ENCODE results near the gene SCRN2. TPM values are rescaled to one million over a fixed set of nuclear protein-coding genes. Genes with fewer than 3 reads are reported as not detected.
A peak's percentile ranks its signal among the peaks of the same experiment; 100 is the strongest.

SCRN2 gene
- total RNA-seq, 3 donors from 2014 or later (not counting 1 experiment from before 2014, with no cell fraction given): 33.7 to 38.0 (median 35.7) TPM

DNA sequence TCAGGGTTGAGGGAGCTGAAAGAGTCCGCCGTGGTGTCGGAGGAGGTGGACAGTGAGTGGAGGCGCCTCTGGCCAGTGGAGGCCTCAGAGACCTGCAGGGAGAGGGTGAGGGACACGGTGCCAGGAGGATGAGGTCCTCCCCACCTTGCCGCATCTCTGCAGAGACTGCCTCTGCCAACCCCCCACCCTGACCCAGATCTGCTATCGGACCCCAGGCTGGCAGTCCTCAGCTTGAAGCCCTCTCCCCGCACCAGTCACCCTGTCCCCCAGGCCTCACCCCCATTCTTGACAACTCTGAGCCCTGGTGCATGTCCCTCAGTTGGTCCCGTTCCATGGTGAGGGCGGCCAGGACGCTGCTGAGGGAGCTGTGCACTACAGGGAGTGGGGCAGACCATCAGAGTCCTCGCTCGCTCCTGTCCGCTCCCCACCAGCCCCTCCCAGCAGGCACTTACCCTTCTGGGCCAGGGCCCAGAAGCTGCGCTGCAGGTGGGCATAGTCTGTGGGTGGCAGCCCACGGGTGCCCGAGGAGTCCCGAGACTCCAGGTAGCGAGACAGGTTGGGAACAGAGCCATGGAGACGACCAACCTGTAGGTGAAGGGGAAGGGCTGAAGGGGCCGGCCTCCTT is 24.9 kb downstream of the SCRN2 start:
- Mint-ChIP-seq H3K9me3 (no peaks in the 10 kb centered on the region), H3K4me3 (no peak overlapping the region), H3K27me3 (ENCODE audit: low read depth in 2 of 2) (no peaks in the 10 kb centered on the region), H3K4me1 (peaks cover 24 to 43% of the 10 kb centered on the region in 2 donors), H3K36me3 (peaks cover 15% of the 10 kb centered on the region), H3K27ac (no peak overlapping the region)
- H3K36me3 ChIP-seq (ENCODE audit: control insufficient read depth, insufficient read depth, low read length): peaks cover 63% of the 10 kb centered on the region
- intact Hi-C loops (cut with micrococcal nuclease): no loop called here
- peaks cover 13% of the 10 kb centered on the region for H3K4me1 ChIP-seq (ENCODE audit: control insufficient read depth, insufficient read depth, low read length)
- ATAC-seq (no peak), DNase-seq (no peak)
- no peaks in the 10 kb centered on the region for H3K27me3 ChIP-seq (ENCODE audit: control insufficient read depth, insufficient read depth, low read length)
- H3K27ac ChIP-seq (ENCODE audit: low read length): no peak overlapping the region
- no peaks in the 10 kb centered on the region for H3K9me3 ChIP-seq (ENCODE audit: control insufficient read depth, insufficient read depth, low read length)
- TF ChIP-seq, protein P1, sequence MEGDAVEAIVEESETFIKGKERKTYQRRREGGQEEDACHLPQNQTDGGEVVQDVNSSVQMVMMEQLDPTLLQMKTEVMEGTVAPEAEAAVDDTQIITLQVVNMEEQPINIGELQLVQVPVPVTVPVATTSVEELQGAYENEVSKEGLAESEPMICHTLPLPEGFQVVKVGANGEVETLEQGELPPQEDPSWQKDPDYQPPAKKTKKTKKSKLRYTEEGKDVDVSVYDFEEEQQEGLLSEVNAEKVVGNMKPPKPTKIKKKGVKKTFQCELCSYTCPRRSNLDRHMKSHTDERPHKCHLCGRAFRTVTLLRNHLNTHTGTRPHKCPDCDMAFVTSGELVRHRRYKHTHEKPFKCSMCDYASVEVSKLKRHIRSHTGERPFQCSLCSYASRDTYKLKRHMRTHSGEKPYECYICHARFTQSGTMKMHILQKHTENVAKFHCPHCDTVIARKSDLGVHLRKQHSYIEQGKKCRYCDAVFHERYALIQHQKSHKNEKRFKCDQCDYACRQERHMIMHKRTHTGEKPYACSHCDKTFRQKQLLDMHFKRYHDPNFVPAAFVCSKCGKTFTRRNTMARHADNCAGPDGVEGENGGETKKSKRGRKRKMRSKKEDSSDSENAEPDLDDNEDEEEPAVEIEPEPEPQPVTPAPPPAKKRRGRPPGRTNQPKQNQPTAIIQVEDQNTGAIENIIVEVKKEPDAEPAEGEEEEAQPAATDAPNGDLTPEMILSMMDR (IDR thresholded peaks at IDR 0.05): no peak
- WGBS (ENCODE audit: insufficient coverage): 99% methylated on average over 21 of the region's 21 CpGs
- no peak overlapping the region for H3K4me3 ChIP-seq (ENCODE audit: low read length)

GRCh38 chr17:47815106-47815918 is 25.8 kb downstream of the SCRN2 start:
- DNase-seq (no peak), ATAC-seq (no peak)
- H3K27me3 Mint-ChIP-seq (ENCODE audit: low read depth in 2 of 2): no peaks in the 10 kb centered on the region
- H3K27ac Mint-ChIP-seq: peak overlapping the region in 1 of 2 donors; percentile 11
- Histone ChIP-seq H3K4me3 (ENCODE audit: low read length) (no peak overlapping the region), H3K36me3 (ENCODE audit: control insufficient read depth, insufficient read depth, low read length) (peaks cover 70% of the 10 kb centered on the region), H3K4me1 (ENCODE audit: control insufficient read depth, insufficient read depth, low read length) (peaks cover 13% of the 10 kb centered on the region), H3K27ac (ENCODE audit: low read length) (no peak overlapping the region), H3K9me3 (ENCODE audit: control insufficient read depth, insufficient read depth, low read length) (no peaks in the 10 kb centered on the region), H3K27me3 (ENCODE audit: control insufficient read depth, insufficient read depth, low read length) (no peaks in the 10 kb centered on the region)
- peaks cover 22 to 43% of the 10 kb centered on the region in 2 donors for H3K4me1 Mint-ChIP-seq
- H3K36me3 Mint-ChIP-seq: peaks cover 16% of the 10 kb centered on the region
- H3K4me3 Mint-ChIP-seq: no peak overlapping the region
- intact Hi-C loops (cut with micrococcal nuclease): no loop called here
- H3K9me3 Mint-ChIP-seq: no peaks in the 10 kb centered on the region
- WGBS (ENCODE audit: insufficient coverage): 97% methylated on average over 20 of the region's 21 CpGs
- TF ChIP-seq, protein P1 (IDR thresholded peaks at IDR 0.05): no peak

DNA sequence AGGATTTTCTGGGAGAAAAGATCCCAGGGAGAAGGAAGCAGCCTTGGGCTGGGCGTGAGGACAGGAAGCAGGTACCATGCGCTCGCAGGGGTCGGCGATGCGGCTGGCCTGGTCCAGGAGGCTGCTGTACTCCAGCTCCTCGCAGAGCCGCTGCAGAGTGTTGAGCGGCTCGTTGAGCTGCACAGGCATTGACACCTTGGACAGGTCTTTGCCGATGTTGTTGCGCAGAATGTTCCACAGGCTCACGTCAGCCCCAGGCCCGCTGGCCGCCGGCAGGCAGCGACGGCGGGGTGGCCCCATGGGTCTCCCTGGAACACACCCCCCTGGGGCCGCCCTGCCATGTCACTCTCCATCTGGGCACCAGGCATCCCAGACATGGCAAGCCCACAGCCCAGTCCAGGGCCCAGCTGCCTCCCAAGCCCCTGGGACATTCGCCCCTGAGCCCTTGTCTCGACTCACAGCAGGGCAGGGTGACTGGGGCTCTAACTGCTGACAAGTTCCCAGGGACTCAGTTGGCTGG is 27.5 kb downstream of the SCRN2 start:
- H3K9me3 Mint-ChIP-seq: no peaks in the 10 kb centered on the region
- 97% methylated on average over 22 of the region's 22 CpGs for WGBS (ENCODE audit: insufficient coverage)

More for the DNA sequence above, 27.5 kb downstream of the SCRN2 start:
- Mint-ChIP-seq H3K4me3 (no peak overlapping the region), H3K36me3 (peaks cover 24% of the 10 kb centered on the region), H3K27ac (peak overlapping the region in 1 of 2 donors; percentile 93), H3K4me1 (peaks cover 29 to 44% of the 10 kb centered on the region in 2 donors), H3K27me3 (ENCODE audit: low read depth in 2 of 2) (no peaks in the 10 kb centered on the region)
- intact Hi-C loops (cut with micrococcal nuclease): no loop called here
- no peak for DNase-seq
- TF ChIP-seq, protein P1 (IDR thresholded peaks at IDR 0.05): no peak
- peaks cover 81% of the 10 kb centered on the region for H3K36me3 ChIP-seq (ENCODE audit: control insufficient read depth, insufficient read depth, low read length)
- H3K4me3 ChIP-seq (ENCODE audit: low read length): no peak overlapping the region
- H3K9me3 ChIP-seq (ENCODE audit: control insufficient read depth, insufficient read depth, low read length): no peaks in the 10 kb centered on the region
- H3K4me1 ChIP-seq (ENCODE audit: control insufficient read depth, insufficient read depth, low read length): peaks cover 11% of the 10 kb centered on the region
- H3K27me3 ChIP-seq (ENCODE audit: control insufficient read depth, insufficient read depth, low read length): no peaks in the 10 kb centered on the region
- no peak for ATAC-seq
- no peak overlapping the region for H3K27ac ChIP-seq (ENCODE audit: low read length)

All from natural killer cell (primary cell).